ENCODE measurements around the gene PCDHA6. TPM values are rescaled to one million over a fixed set of nuclear protein-coding genes. Genes with fewer than 3 reads are reported as not detected.

The PCDHA6 gene
- total and polyA plus RNA-seq, 2 of the 8 experiments (the other 6 are each of a cell fraction or from before 2014, with no cell fraction given): 0.71 to 7.1 TPM

DNA sequence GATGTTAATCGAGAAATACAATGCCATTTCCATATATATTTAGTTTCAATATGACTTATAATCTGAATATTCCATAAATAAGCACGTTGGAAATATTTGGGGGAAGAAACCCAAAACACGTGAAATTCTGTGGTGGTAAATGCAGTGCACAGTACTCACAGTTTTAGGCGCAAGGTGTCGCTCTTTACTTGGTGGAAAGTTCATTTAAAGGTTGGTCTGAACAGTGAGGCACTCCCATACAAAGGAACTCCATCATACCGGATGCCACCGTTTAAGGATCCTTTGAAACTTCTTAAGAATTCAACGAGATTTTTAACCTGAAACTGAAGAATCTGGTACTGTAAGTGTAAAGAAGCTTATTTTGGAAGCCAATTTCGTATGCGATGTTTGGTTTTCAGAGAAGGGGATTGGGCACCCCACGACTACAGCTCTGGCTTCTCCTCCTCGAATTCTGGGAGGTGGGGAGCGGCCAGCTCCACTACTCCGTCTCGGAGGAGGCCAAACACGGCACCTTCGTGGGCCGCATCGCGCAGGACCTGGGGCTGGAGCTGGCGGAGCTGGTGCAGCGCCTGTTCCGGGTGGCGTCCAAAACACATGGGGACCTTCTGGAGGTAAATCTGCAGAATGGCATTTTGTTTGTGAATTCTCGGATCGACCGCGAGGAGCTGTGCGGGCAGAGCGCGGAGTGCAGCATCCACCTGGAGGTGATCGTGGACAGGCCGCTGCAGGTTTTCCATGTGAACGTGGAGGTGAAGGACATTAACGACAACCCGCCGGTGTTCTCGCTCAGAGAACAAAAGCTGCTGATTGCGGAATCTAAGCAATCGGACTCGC is 41.2 kb downstream of the PCDHA6 start, which contains the start of gene PCDHA11 (continued):
- TF ChIP-seq, protein P1, sequence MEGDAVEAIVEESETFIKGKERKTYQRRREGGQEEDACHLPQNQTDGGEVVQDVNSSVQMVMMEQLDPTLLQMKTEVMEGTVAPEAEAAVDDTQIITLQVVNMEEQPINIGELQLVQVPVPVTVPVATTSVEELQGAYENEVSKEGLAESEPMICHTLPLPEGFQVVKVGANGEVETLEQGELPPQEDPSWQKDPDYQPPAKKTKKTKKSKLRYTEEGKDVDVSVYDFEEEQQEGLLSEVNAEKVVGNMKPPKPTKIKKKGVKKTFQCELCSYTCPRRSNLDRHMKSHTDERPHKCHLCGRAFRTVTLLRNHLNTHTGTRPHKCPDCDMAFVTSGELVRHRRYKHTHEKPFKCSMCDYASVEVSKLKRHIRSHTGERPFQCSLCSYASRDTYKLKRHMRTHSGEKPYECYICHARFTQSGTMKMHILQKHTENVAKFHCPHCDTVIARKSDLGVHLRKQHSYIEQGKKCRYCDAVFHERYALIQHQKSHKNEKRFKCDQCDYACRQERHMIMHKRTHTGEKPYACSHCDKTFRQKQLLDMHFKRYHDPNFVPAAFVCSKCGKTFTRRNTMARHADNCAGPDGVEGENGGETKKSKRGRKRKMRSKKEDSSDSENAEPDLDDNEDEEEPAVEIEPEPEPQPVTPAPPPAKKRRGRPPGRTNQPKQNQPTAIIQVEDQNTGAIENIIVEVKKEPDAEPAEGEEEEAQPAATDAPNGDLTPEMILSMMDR (IDR thresholded peaks at IDR 0.05; ENCODE audit: control extremely low read depth in 1 of 3, insufficient read depth in 1 of 3, low read depth in 1 of 3, low read length in 3 of 3): peak; percentile 32 to 68 (median 56)
- TF ChIP-seq TAF1 (IDR thresholded peaks at IDR 0.05; ENCODE audit: low read depth, low read length) (peak; percentile 52; the same call in 1 of the 2 replicates), CBX8 (IDR thresholded peaks at IDR 0.05; ENCODE audit: borderline replicate concordance, low read depth, low read length) (no peak), NANOG (IDR thresholded peaks at IDR 0.05; ENCODE audit: insufficient read depth, low read depth, low read length, poor library complexity, severe bottlenecking) (no peak), RAD21 (IDR thresholded peaks at IDR 0.05 in 1 of 2, conservative IDR thresholded peaks at IDR 0.05 in 1 of 2; ENCODE audit: low read depth in 2 of 2, low read length in 2 of 2) (peak; percentile 64 to 72), RXRA (IDR thresholded peaks at IDR 0.05; ENCODE audit: insufficient read depth, low read depth, low read length) (no peak), GABPA (IDR thresholded peaks at IDR 0.05; ENCODE audit: borderline replicate concordance, insufficient read depth, low read length) (no peak), RBBP5 (IDR thresholded peaks at IDR 0.05; ENCODE audit: borderline replicate concordance, low read depth, low read length) (no peak), CHD2 (IDR thresholded peaks at IDR 0.05; ENCODE audit: low read length) (no peak), TCF12 (IDR thresholded peaks at IDR 0.05; ENCODE audit: low read depth, low read length) (no peak), EGR1 (IDR thresholded peaks at IDR 0.05; ENCODE audit: borderline replicate concordance, low read depth, low read length) (no peak), POU5F1 (IDR thresholded peaks at IDR 0.05; ENCODE audit: low read depth, low read length) (no peak), SP2 (IDR thresholded peaks at IDR 0.05; ENCODE audit: low read length) (no peak), JUND (IDR thresholded peaks at IDR 0.05; ENCODE audit: low read length) (no peak), ASH2L (IDR thresholded peaks at IDR 0.05; ENCODE audit: low read length) (peak; percentile 48), KDM5A (IDR thresholded peaks at IDR 0.05; ENCODE audit: low read length) (no peak), TAF7 (optimal IDR thresholded peaks at IDR 0.05; ENCODE audit: borderline replicate concordance, low read depth, low read length) (no peak), POLR2A (IDR thresholded peaks at IDR 0.05; ENCODE audit: control extremely low read depth in 1 of 2, low read depth in 2 of 2, low read length in 2 of 2) (peak in 1 of 2 experiments; percentile 46; a peak in 2 of 3 replicates), KDM1A (IDR thresholded peaks at IDR 0.05; ENCODE audit: borderline replicate concordance, low read length) (no peak)
- TF ChIP-seq, protein P2, sequence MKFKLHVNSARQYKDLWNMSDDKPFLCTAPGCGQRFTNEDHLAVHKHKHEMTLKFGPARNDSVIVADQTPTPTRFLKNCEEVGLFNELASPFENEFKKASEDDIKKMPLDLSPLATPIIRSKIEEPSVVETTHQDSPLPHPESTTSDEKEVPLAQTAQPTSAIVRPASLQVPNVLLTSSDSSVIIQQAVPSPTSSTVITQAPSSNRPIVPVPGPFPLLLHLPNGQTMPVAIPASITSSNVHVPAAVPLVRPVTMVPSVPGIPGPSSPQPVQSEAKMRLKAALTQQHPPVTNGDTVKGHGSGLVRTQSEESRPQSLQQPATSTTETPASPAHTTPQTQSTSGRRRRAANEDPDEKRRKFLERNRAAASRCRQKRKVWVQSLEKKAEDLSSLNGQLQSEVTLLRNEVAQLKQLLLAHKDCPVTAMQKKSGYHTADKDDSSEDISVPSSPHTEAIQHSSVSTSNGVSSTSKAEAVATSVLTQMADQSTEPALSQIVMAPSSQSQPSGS (IDR thresholded peaks at IDR 0.05; ENCODE audit: low read length): no peak
